HS-27A (cell line): ENCODE measurements around the gene PSRC1.

Experiments
- DNase-seq: peaks from one replicate; pipeline ENCODE4 v3.0.0-alpha.2; 2012; ENCODE audit warnings: low read depth, missing footprints

Gene PSRC1

DNA sequence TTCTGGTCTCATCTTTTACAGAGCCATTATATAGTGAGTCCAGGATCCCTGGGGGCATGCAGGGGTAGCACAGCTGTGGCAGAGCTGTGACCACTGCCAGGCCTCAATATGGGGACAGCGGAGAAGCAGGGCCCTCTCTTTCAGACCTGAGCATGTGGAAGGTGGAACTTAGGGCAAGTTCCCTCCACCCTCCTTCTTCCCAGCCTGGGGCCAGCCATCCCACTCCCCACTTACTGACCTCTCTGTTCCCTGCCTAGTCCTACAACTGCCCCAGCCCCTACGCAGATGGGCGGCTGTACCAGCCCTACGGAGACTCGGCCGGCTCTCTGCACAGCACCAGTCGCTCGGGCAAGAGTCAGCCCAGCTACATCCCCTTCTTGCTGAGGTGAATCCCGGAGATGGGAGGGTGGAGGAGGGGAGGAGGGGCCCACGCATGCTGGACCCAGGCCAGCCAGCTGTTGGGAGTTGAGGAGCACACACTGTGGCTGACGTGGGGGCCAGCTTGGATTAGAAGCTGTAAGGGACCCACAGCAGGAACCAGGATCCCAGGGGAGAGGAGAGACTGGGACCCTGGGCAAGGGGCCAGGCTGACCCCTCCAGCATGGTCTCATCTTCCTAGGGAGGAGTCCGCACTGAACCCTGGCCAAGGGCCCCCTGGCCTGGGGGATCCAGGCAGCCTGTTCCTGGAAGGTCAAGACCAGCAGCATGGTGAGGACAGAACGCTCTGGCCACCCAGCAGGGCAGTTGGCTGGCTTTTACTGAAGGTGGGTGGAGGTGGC lies 10.7 kb downstream of the PSRC1 start:
- no peak for DNase-seq

DNA sequence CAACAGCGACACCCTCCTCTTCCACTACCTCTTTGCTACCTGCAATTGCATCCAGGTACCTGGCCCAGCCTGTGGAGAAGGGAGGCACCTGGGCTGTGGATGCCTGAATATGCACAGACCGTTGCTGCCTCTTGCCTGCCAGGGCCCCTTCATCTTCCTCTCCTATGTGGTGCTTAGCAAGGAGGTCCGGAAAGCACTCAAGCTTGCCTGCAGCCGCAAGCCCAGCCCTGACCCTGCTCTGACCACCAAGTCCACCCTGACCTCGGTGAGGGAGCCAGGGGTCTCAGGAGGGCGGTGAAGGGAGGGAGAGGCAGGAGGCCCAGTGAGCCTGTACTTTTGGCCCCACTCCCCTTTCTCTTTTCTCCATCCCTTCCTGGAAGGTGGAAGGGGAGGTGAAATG lies 11.5 kb downstream of the PSRC1 start:
- DNase-seq: no peak

DNA sequence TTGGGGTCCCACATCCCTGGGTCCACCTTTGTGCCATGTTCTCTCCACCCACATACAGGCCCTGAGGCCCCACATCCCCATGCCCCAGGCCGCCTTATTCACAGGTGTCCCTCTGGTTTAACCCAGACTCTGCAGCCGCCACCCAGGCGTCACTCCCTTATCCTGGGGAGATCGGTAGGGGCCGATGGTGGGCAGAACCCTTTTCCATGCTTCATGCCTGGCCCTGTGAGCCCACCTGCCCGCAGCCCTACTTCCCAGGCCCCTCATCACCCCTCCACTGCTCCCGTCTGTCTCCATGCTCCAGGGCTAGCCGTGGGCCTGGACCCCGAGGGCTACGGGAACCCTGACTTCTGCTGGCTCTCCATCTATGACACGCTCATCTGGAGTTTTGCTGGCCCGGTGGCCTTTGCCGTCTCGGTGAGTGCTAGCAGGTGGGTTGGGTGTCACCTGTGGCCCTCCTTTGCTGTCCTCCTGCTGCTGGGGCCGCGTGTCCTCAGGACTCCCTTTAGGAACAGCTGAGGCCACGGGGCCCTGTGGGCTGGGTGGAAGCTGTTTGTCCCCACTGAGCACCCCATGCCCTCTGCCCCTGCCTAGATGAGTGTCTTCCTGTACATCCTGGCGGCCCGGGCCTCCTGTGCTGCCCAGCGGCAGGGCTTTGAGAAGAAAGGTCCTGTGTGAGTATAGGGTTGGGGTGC lies 12.2 kb downstream of the PSRC1 start:
- no peak for DNase-seq

DNA sequence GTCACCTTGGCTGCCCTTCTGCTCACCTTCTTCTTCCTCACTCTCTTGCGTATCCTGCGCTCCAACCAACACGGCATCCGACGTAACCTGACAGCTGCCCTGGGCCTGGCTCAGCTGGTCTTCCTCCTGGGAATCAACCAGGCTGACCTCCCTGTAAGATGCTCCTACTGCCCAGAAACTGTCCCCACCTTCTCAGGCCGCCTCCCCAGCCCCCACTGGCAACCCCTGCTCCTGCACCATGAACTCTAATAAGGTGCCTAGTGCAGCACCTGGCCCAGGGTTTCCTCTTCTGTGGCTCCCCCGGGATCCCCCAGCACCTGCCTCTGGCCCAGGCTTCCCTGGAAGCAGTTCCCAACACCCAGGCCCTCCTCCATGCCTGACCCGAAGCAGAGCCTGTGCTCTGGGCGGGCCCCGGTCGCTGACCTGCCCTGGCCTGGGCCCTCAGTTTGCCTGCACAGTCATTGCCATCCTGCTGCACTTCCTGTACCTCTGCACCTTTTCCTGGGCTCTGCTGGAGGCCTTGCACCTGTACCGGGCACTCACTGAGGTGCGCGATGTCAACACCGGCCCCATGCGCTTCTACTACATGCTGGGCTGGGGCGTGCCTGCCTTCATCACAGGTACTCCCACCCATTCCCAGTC lies 12.8 kb downstream of the PSRC1 start:
- DNase-seq: no peak

DNA sequence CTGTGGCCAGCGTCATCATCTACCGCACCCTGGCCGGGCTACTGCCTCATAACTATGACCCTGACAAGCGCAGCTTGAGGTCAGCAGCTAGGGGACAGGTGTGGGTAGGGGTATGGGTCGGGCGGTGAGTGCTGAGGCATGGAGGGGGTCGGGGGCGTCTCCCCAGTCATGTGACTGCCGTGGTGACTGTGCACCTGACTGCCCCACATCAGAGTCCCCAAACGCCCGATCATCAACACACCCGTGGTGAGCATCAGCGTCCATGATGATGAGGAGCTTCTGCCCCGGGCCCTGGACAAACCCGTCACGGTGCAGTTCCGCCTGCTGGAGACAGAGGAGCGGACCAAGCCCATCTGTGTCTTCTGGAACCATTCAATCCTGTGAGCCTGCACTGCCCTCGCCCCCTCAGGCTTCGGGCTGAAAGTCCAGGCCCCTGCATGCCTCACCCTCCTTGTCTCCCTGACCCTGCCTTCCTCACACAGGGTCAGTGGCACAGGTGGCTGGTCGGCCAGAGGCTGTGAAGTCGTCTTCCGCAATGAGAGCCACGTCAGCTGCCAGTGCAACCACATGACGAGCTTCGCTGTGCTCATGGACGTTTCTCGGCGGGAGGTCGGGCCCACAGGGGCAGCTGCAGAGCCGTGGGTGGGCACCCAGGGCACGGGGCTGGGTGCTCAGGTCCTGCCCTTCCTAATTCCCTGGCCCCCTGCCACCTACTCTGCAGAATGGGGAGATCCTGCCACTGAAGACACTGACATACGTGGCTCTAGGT lies 13.5 kb downstream of the PSRC1 start:
- no peak for DNase-seq

DNA sequence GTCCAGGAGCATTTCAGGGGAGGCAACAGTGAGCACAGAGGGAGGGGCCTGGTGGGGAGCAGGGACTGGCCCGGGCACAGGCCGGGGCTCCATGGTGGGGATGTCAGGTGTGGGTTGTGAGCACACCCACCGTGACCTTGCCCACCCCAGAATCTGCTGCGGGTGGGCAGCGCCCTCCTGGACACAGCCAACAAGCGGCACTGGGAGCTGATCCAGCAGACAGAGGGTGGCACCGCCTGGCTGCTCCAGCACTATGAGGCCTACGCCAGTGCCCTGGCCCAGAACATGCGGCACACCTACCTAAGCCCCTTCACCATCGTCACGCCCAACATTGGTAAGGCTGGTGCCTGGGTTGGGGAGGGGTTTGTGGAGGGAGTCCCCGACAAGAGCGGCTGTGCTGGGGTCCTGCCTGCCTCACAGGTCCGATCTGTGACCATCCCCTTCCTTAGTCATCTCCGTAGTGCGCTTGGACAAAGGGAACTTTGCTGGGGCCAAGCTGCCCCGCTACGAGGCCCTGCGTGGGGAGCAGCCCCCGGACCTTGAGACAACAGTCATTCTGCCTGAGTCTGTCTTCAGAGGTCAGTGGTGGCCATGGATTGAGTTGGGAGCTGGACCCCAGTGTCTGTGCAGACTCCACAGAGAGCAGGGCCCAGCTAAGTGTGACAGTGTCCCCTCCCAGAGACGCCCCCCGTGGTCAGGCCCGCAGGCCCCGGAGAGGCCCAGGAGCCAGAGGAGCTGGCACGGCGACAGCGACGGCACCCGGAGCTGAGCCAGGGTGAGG lies 14.3 kb downstream of the PSRC1 start:
- no peak for DNase-seq

DNA sequence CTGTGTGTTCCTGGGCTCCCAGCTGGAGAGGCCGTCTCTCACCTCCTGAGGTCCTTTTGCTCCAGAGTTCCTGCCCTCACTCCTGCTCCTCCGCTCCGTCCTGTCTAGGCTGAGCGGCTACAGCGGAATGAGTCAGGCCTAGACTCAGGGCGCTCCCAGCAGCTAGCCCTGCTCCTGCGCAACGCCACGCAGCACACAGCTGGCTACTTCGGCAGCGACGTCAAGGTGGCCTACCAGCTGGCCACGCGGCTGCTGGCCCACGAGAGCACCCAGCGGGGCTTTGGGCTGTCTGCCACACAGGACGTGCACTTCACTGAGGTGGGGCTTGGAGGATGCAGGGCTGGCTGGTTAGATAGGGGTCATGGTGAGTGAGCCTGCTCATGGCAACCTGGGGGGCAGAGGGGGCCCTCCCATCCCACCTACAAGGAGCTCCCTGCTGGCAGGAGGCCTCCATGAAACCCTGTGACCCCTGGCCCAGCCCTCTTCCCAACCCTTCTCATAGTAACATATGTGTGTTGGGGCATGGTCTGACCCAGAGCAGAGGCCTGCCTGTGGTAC lies 15.1 kb downstream of the PSRC1 start:
- DNase-seq: no peak

DNA sequence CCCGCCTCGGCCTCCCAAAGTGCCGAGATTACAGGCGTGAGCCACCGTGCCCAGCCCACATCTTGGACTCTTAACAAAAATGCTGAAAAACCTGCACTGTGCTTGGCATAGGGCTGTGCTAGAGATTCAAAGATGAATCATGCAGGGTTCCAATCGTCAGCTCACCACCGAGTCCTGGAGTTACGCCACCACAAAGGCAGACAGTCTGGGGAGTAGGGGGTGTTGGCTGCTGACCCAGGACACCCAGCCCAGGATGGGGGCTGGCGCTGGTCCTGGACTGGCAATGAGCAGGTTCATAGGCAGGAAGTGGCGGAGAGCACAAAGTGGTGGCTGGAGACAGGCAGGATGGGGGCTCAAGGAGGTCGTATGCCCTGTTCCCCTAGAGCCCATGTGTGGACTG lies 16.0 kb downstream of the PSRC1 start:
- DNase-seq: no peak

DNA sequence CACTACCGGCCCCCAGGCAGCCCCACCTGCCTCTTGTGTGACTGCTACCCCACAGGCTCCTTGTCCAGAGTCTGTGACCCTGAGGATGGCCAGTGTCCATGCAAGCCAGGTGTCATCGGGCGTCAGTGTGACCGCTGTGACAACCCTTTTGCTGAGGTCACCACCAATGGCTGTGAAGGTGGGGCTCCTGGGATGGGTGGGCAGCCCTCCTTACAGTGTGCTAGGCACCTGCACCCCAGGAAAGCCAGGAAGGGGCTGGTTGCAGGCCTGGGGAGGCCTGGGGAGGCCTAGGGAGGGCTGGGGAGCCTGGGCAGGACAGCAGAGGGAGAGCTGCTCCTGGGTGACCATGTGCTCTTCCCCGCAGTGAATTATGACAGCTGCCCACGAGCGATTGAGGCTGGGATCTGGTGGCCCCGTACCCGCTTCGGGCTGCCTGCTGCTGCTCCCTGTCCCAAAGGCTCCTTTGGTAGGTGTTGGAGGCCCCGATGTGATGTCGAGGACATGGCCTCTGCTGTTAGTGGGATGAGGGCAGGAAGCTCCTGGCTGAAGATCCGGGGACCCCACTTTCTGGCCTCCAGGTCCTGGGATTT lies 17.1 kb downstream of the PSRC1 start:
- no peak for DNase-seq

DNA sequence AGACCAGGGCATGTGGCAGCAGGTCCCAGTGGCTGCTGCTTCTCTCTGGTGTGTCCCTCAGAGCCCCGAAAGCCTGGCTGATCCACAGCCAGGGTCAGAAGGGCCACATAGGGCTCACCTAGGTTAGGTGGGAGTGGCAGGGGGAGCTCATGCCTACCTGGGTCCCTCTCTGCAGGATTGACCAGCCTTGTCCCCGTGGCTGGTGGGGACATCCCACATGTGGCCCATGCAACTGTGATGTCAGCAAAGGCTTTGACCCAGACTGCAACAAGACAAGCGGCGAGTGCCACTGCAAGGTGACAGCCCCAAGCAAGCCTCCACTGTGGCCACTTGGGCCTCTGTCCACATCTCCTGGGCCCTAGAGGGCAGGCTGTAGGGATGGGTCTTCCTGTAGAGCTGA lies 17.9 kb downstream of the PSRC1 start:
- DNase-seq: no peak

DNA sequence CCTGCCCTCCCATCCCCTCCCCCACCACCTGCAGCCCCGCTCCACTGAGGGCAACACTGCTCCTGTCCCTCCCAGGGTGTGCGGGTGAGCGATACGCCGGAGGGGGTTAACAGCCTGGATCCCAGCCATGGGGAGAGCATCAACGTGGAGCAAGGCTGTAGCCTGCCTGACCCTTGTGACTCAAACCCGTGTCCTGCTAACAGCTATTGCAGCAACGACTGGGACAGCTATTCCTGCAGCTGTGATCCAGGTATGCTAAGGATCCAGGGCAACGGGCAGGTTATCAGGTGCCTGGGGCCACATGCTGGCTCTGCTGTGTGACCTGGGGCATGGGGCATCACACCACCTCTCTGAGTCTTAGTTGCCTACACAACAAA lies 18.6 kb downstream of the PSRC1 start:
- no peak for DNase-seq

DNA sequence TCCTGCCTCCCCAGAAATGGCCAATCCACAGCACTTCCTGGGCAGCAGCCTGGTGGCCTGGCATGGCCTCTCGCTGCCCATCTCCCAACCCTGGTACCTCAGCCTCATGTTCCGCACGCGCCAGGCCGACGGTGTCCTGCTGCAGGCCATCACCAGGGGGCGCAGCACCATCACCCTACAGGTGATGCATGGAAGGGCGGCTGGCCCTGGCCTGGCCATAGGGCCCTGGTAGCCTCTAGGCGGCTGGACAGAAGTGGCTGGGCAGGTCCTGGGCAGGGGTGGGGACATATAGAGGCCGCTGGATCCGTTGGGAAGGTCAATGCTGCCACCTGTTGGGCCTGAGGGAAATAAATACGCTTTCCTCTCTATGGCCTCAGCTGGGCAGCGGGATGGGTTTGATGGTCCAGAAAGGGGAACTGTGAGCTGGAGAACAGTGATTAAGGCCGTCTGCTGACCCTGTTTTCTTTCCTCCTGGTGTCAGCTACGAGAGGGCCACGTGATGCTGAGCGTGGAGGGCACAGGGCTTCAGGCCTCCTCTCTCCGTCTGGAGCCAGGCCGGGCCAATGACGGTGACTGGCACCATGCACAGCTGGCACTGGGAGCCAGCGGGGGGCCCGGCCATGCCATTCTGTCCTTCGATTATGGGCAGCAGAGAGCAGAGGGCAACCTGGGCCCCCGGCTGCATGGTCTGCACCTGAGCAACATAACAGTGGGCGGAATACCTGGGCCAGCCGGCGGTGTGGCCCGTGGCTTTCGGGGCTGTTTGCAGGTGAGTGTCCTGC lies 19.2 kb downstream of the PSRC1 start:
- peak; percentile 51 for DNase-seq

DNA sequence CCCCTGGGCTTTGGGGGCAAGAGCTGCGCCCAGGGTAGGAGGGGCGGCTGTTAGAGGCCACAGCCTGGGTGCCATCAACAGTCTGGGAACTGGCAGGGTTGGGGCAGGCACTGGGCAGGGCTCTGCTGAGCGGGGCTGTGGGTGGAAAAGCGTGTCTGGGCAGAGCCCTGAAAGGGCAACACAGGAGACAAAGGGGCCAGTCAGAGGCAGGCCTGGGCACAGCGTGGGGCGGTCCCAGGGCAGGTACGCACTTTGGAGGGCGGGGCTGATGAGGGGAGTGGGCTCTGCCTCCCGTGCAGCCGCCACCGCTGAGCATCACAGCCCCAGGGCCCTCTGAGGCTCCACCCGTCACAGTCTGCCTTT lies 19.7 kb downstream of the PSRC1 start:
- DNase-seq: no peak

DNA sequence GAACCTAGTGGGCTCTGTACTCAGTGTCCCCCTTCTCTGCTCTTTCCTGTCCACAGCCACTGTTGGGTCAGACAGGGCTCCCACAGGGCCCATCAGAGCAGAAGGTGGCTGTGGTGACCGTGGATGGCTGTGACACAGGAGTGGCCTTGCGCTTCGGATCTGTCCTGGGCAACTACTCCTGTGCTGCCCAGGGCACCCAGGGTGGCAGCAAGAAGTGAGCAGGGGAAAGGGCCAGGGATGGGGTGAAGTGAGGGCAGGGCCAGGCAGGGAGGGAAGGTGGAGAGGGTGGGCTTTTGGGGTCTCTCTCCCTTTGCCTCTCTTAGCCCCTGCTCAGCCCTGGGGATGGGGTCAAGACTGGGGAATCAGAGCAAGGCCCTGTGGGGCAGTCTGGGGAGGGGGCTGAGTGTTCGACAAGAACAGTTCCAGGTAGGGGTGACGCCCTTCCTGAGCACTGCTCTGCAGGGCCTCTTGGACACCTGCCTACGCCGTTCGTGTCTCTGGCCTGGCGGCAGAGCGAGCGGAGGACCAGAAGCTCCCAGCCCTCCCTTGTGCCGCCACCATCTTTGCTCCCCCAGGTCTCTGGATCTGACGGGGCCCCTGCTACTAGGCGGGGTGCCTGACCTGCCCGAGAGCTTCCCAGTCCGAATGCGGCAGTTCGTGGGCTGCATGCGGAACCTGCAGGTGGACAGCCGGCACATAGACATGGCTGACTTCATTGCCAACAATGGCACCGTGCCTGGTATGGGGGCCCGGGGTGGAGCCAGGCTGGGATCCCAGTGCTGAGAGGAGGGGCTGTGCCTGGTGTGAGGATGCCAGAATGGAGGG lies 20.5 kb downstream of the PSRC1 start:
- DNase-seq: no peak

DNA sequence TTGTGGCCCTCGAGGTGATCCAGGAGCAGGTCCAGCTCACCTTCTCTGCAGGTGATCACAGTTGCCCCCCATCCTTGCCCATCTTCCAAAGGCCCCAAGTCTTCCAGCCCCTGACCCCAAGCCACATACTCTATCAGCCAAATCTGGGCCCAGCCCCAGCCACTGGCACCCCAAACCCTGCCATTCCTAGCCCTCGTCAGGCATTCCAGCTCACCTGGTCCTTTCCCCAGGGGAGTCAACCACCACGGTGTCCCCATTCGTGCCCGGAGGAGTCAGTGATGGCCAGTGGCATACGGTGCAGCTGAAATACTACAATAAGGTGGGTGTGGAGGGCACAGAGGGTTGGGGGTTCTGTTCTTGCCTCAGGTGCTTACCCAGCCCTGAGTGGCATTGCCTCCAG lies 21.4 kb downstream of the PSRC1 start:
- no peak for DNase-seq

DNA sequence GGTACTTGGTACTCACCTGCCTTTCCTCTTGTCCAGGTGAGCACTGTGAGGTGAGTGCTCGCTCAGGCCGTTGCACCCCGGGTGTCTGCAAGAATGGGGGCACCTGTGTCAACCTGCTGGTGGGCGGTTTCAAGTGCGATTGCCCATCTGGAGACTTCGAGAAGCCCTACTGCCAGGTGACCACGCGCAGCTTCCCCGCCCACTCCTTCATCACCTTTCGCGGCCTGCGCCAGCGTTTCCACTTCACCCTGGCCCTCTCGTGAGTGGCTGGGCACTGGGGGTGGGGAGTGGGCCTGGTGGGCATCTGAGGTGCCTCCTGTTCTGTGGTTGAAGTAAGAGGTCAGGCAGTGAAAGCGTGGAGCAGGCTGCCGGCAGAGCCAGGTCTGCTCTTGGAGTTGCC lies 21.9 kb downstream of the PSRC1 start:
- no peak for DNase-seq

DNA sequence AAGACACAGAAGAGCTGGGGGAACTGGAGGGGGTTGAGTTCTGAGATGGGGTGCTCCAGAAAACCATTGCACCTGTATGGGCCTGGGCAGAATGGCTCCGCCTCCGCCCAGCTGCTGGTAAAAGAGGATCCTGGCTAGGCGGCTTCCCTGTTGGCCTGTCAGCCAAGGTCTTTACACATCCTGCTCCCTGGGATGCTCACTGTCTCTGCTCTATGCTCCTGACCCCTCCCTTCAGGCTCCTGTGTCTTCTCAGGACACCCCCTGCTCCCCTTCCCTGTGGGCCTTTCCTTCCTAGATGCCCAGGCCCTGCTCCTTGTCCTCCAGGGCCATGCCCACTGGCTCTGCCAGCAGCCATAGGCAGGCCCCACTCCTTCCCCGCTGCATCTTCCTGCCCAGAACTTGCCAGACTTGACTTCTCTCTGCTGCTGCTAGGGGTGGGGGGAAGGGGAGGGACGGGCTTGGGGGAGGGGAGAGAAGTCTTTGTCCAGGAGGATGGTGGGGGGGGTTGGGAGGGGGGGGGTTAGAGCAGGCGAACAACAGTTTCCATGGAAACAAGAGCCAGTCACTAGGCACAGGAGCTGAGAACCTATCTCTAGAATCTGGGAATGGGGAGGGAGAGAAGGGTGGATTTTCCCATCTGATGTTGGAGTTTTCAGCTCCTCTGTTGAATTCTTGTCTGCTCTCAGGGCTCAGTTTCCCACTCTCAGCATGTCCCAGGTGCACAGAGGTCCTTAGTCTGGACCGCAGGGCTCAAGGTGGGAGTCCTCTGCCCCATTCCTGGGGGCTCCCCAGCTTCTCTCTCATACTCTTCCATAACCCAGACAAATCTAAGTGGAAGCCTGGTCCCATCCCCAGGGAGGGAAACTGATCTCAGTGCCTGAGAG lies 23.0 kb downstream of the PSRC1 start:
- no peak for DNase-seq
